Endothelial cell of umbilical vein (primary cell): ENCODE measurements around the gene SH3D21. TPM values are rescaled to one million over a fixed set of nuclear protein-coding genes. Genes with fewer than 3 reads are reported as not detected.

Experiments
- BruUV-seq: library from RNA; stranded (reverse); fragments of 400-500 nt; replicated peaks from 2 replicates; lab custom pipeline; 2021; lab: Mats Ljungman, UMichigan
- CTCF ChIA-PET: fragments of 300-600, 350-600 bp; sonication (Branson Sonifier 250); formaldehyde crosslinking; loops from one replicate; lab custom pipeline; 2021; ENCODE audit warnings: antibody characterized with exemption, inconsistent platforms; lab: Charles Lee
- POLR2A ChIA-PET: fragments of 300-600, 350-600 bp; sonication (Branson Sonifier 250); formaldehyde crosslinking; loops from one replicate; lab custom pipeline; 2021; ENCODE audit warnings: antibody characterized with exemption, inconsistent platforms; lab: Charles Lee
- DNase-seq: peaks from one replicate; pipeline ENCODE4 v3.0.0-alpha.2; 2011; ENCODE audit warnings: low read depth, low spot score
- FAIRE-seq: peaks from 2 replicates; lab custom pipeline; 2011; peaks lifted over from hg19 to GRCh38; lab: Jason Lieb, UNC
- H2AFZ ChIP-seq: 2 replicates; pipeline ENCODE4 v1.6.0; 2012; ENCODE audit warnings: low read depth, low read length, control low read depth, inconsistent platforms
- H3K27ac ChIP-seq: 2 replicates; pipeline ENCODE4 v1.5.1; 2011; ENCODE audit warnings: low read depth, mild to moderate bottlenecking, control low read depth, low read length, moderate library complexity; ENCODE audit not compliant: insufficient read depth
- H3K27me3 ChIP-seq, 2 experiments: 2 replicates each; pipeline versions ENCODE4 v1.6.0 to v1.6.1; 2011; ENCODE audit warnings: low read length in 2 of 2, mixed read lengths in 1 of 2; ENCODE audit not compliant: control insufficient read depth in 2 of 2, insufficient read depth in 2 of 2
- H3K36me3 ChIP-seq, 2 experiments: 2 replicates in 1 of 2; 3 replicates in 1 of 2; pipeline ENCODE4 v1.5.1; 2011; ENCODE audit warnings: low read length in 2 of 2, mild to moderate bottlenecking in 1 of 2, moderate library complexity in 1 of 2; ENCODE audit not compliant: control insufficient read depth in 2 of 2, insufficient read depth in 2 of 2; ENCODE audit errors: extremely low read depth in 1 of 2
- H3K4me1 ChIP-seq: 3 replicates; pipeline ENCODE4 v1.5.1; 2011; ENCODE audit warnings: mild to moderate bottlenecking, low read length; ENCODE audit not compliant: control insufficient read depth, insufficient read depth; ENCODE audit errors: extremely low read depth
- H3K4me2 ChIP-seq: 2 replicates; pipeline ENCODE4 v1.6.1; 2011; ENCODE audit warnings: low read length, control low read depth, mixed read lengths; ENCODE audit not compliant: insufficient read depth
- H3K4me3 ChIP-seq, 3 experiments: fragments of 200-600 bp in 1 of 3; sonication (generic), shearing (Covaris generic) in 1 of 3; replicated peaks in 1 of 3; 2 replicates each; pipeline ENCODE4 v1.5.1; 2011 to 2016; ENCODE audit warnings: control low read depth in 3 of 3, low read length in 3 of 3, mild to moderate bottlenecking in 2 of 3, inconsistent platforms in 1 of 3, low read depth in 1 of 3, moderate library complexity in 1 of 3; ENCODE audit not compliant: insufficient read depth in 1 of 3
- H3K79me2 ChIP-seq: 2 replicates; pipeline ENCODE4 v1.6.0; 2012; ENCODE audit warnings: low read length, inconsistent platforms; ENCODE audit not compliant: control insufficient read depth, insufficient read depth
- H3K9ac ChIP-seq: replicated peaks from 2 replicates; pipeline ENCODE3; 2011; ENCODE audit warnings: low read length, control low read depth; ENCODE audit not compliant: insufficient read depth; ENCODE audit errors: extremely low read depth
- H3K9me1 ChIP-seq: replicated peaks from 3 replicates; pipeline ENCODE4 v1.6.0; 2011; ENCODE audit warnings: mild to moderate bottlenecking, low read length; ENCODE audit not compliant: control insufficient read depth, insufficient read depth; ENCODE audit errors: extremely low read depth
- H3K9me3 ChIP-seq: replicated peaks from 2 replicates; pipeline ENCODE4 v1.5.1; 2012; ENCODE audit warnings: low read length, inconsistent platforms; ENCODE audit not compliant: control insufficient read depth, insufficient read depth
- H4K20me1 ChIP-seq: replicated peaks from 2 replicates; pipeline ENCODE3; 2011; ENCODE audit warnings: mild to moderate bottlenecking, low read length; ENCODE audit not compliant: control insufficient read depth, insufficient read depth; ENCODE audit errors: extremely low read depth
- EZH2 ChIP-seq: IDR thresholded peaks from 2 replicates; pipeline ENCODE4 v1.6.1; 2012; ENCODE audit warnings: borderline replicate concordance, low read depth, mild to moderate bottlenecking, moderate library complexity, low read length, inconsistent platforms; ENCODE audit not compliant: severe bottlenecking
- FOS ChIP-seq: IDR thresholded peaks from 2 replicates; pipeline ENCODE4 v1.6.1; 2011; ENCODE audit warnings: mild to moderate bottlenecking, low read length, moderate library complexity, borderline replicate concordance; ENCODE audit not compliant: insufficient read depth
- GATA2 ChIP-seq: IDR thresholded peaks from 2 replicates; pipeline ENCODE4 v1.7.0; 2011; ENCODE audit warnings: low read depth, mild to moderate bottlenecking, moderate library complexity, mixed read lengths, low read length; ENCODE audit not compliant: insufficient read length, insufficient read depth
- JUN ChIP-seq: IDR thresholded peaks from 2 replicates; pipeline ENCODE4 v1.6.1; 2011; ENCODE audit warnings: borderline replicate concordance, low read depth; ENCODE audit not compliant: insufficient read length, insufficient read depth
- MYC ChIP-seq: IDR thresholded peaks from one replicate; pipeline ENCODE4 v1.6.1; 2011; ENCODE audit warnings: mild to moderate bottlenecking, low read depth, low read length
- POLR2A ChIP-seq: IDR thresholded peaks from 2 replicates; pipeline ENCODE4 v1.6.1; 2012; ENCODE audit warnings: low read depth, mild to moderate bottlenecking, control low read depth, low read length
- POLR2AphosphoS5 ChIP-seq: IDR thresholded peaks from 2 replicates; pipeline ENCODE4 v1.6.1; 2012; ENCODE audit warnings: low read depth, mild to moderate bottlenecking, control low read depth, low read length, moderate library complexity; ENCODE audit not compliant: insufficient read depth
- dilution Hi-C: fragments of 300-500 bp; cut with MboI; formaldehyde crosslinking; loops from one replicate; pipeline ENCODE4 v1.15.0; 2019; ENCODE audit warnings: low sequenced_read_pairs; ENCODE audit not compliant: extremely low pct_ligation_motif_present
- intact Hi-C: fragments of 100-400 bp; cut with micrococcal nuclease; formaldehyde crosslinking; loops from one replicate; pipeline ENCODE4 v1.10.0; 2022
- polyA plus RNA-seq, 4 experiments: library from polyadenylated mRNA; depleted of rRNA in 3 of 4; stranded (reverse) in 3 of 4; unstranded in 1 of 4; fragments of >200 nt; gene quantifications; 2 replicates each; pipeline versions ENCODE4 v1.2.1 to v1.2.3, GENCODE V29; 2011 to 2012; ENCODE audit warnings: missing spikeins in 1 of 4
- total RNA-seq: library from RNA; stranded (reverse); gene quantifications from 2 replicates; pipeline ENCODE4 v1.2.3, GENCODE V29; 2021
- TF ChIP-seq, protein P1 (sequence below), 2 donors: IDR thresholded peaks; 1 replicate in 1 of 2; 2 replicates in 1 of 2; pipeline ENCODE4 v1.5.1; 2011; ENCODE audit warnings: low read length in 2 of 2, mild to moderate bottlenecking in 2 of 2, moderate library complexity in 2 of 2, control low read depth in 1 of 2, inconsistent platforms in 1 of 2, low read depth in 1 of 2; ENCODE audit not compliant: insufficient read depth in 1 of 2; ENCODE audit errors: extremely low read depth in 1 of 2
- TF ChIP-seq, protein P2 (sequence below): IDR thresholded peaks from 2 replicates; pipeline ENCODE4 v1.6.1; 2011; ENCODE audit not compliant: insufficient read depth, insufficient read length

Gene SH3D21
- total and polyA plus RNA-seq, 2 donors (not counting 3 experiments of a cell fraction or from before 2014, with no cell fraction given) = 1.8 to 7.2 TPM

DNA sequence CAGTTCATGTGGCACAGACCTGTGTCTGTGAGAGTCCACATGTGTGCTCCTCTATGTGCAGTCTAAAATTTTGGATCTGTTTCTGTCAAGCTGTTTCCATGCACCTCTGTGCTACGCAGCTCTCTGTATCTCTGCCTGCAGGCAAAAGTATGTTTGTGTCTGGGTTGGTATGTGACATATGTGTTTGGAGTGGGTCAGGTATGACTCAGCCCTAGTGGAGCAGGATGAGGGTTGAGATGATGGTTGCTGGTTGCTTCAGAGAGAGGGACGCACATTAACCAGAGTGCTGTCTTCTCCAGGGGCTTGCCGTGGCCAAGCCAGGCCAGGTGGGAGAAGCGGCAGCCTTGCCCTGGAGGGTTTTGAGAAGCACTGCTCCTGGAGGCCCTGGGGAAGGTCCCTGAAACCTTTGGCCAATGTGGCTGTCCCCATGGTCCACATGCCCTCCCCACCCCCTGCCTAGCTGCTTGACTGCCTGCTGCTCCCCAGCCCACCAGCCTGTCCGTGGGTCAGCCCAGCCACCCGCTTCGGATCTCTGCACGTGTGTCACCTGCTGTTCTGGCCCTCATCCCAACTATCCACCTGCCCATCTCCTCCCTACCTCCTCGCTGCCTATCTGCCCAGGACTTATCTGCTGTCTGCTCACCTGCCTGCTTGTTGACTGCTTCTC lies 21.4 kb downstream of the SH3D21 start:
- no peak overlapping the region for H2AFZ ChIP-seq
- POLR2A ChIA-PET = no interaction called here

More for the DNA sequence above, 21.4 kb downstream of the SH3D21 start:
- H4K20me1 ChIP-seq = no peaks in the 10 kb centered on the region
- no peak overlapping the region for H3K27ac ChIP-seq
- H3K9me3 ChIP-seq = no peaks in the 10 kb centered on the region
- no peak overlapping the region for H3K9ac ChIP-seq
- no peak for DNase-seq
- CTCF ChIA-PET = interaction anchor here (1.2 kb wide), 1 partner anchor 15 kb away, joined by 3 read pairs; no protein-coding TSS in a partner anchor
- no peak overlapping the region for H3K4me2 ChIP-seq
- peaks cover 20% of the 10 kb centered on the region for H3K4me1 ChIP-seq
- no TSS peak for BruUV-seq
- no peak for FAIRE-seq
- intact Hi-C loops = no loop called here
- dilution Hi-C loops = no loop called here
- no peak overlapping the region for H3K4me3 ChIP-seq
- no peak for TF ChIP-seq GATA2
- no peak for TF ChIP-seq MYC
- TF ChIP-seq POLR2A = no peak
- TF ChIP-seq, protein P1, sequence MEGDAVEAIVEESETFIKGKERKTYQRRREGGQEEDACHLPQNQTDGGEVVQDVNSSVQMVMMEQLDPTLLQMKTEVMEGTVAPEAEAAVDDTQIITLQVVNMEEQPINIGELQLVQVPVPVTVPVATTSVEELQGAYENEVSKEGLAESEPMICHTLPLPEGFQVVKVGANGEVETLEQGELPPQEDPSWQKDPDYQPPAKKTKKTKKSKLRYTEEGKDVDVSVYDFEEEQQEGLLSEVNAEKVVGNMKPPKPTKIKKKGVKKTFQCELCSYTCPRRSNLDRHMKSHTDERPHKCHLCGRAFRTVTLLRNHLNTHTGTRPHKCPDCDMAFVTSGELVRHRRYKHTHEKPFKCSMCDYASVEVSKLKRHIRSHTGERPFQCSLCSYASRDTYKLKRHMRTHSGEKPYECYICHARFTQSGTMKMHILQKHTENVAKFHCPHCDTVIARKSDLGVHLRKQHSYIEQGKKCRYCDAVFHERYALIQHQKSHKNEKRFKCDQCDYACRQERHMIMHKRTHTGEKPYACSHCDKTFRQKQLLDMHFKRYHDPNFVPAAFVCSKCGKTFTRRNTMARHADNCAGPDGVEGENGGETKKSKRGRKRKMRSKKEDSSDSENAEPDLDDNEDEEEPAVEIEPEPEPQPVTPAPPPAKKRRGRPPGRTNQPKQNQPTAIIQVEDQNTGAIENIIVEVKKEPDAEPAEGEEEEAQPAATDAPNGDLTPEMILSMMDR (IDR thresholded peaks at IDR 0.05; ENCODE audit: extremely low read depth in 1 of 2, insufficient read depth in 1 of 2, low read depth in 1 of 2, low read length in 2 of 2) = no peak
- TF ChIP-seq FOS = no peak
- TF ChIP-seq, protein P2, sequence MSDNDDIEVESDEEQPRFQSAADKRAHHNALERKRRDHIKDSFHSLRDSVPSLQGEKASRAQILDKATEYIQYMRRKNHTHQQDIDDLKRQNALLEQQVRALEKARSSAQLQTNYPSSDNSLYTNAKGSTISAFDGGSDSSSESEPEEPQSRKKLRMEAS = no peak
- TF ChIP-seq JUN = no peak
- no peak for TF ChIP-seq EZH2
- no peak for TF ChIP-seq POLR2AphosphoS5
- no peaks in the 10 kb centered on the region for H3K9me1 ChIP-seq
- no peaks in the 10 kb centered on the region for H3K36me3 ChIP-seq
- H3K27me3 ChIP-seq = no peaks in the 10 kb centered on the region
- H3K79me2 ChIP-seq = peaks cover 6% of the 10 kb centered on the region
